A549 (cell line): ENCODE results near the gene VIT. TPM values are rescaled to one million over a fixed set of nuclear protein-coding genes. Genes with fewer than 3 reads are reported as not detected.

Experiments used
- ATAC-seq, 2 experiments: fragments of 200-7000 bp in 1 of 2; fragments of >200 bp in 1 of 2; cut with Nextera tagmentation in 1 of 2; cut with Tn5 transposase in 1 of 2; 3 replicates each; pipeline versions ENCODE4 v1.8.0 to v1.9.1; 2018 to 2020; ENCODE audit warnings: mild to moderate bottlenecking in 1 of 2, moderate library complexity in 1 of 2
- CTCF ChIA-PET: fragments of 300-600 bp; sonication (Branson Sonifier 250); formaldehyde crosslinking; extraction: SDS; loops from one replicate; lab custom pipeline; 2021; ENCODE audit warnings: antibody characterized with exemption, inconsistent platforms; lab: Yijun Ruan, JAX
- POLR2A ChIA-PET: fragments of 350-600 bp; formaldehyde crosslinking; extraction: SDS; loops from one replicate; lab custom pipeline; 2021; ENCODE audit warnings: antibody characterized with exemption, inconsistent platforms; lab: Yijun Ruan, JAX
- DNase-seq, 2 experiments: peaks; one replicate each; pipeline versions ENCODE4 v3.0.0 to v3.0.0-alpha.2; 2011 to 2016; ENCODE audit warnings: low read depth in 1 of 2, low spot score in 1 of 2
- FAIRE-seq: peaks from 2 replicates; lab custom pipeline; 2011; peaks lifted over from hg19 to GRCh38; lab: Jason Lieb, UNC
- H3K27ac ChIP-seq, 2 experiments: fragments of >200 bp; sonication (Bioruptor Twin); formaldehyde crosslinking; 3 replicates each; pipeline ENCODE4 v1.5.1; 2016 to 2017
- H3K4me1 ChIP-seq: fragments of >200 bp; sonication (Bioruptor Twin); formaldehyde crosslinking; 3 replicates; pipeline ENCODE4 v1.6.1; 2016
- H3K4me2 ChIP-seq: fragments of >200 bp; sonication (Bioruptor Twin); formaldehyde crosslinking; 3 replicates; pipeline ENCODE4 v1.6.1; 2016
- H3K4me3 ChIP-seq: fragments of >200 bp; sonication (Bioruptor Twin); formaldehyde crosslinking; 3 replicates; pipeline ENCODE4 v1.5.1; 2016
- H3K9me3 ChIP-seq: fragments of >200 bp; sonication (Bioruptor Twin); formaldehyde crosslinking; 3 replicates; pipeline ENCODE4 v1.6.1; 2016
- CBX8 ChIP-seq: fragments of 200-600 bp; sonication (generic); IDR thresholded peaks from 2 replicates; pipeline ENCODE4 v1.6.1; 2016
- CEBPB ChIP-seq, 2 experiments: fragments of >200 bp in 1 of 2; sonication (Bioruptor Twin) in 1 of 2; formaldehyde crosslinking in 1 of 2; IDR thresholded peaks; 2 replicates each; pipeline ENCODE4 v1.6.1; 2012 to 2016
- CHD2 ChIP-seq: fragments of 150-350 bp; IDR thresholded peaks from 2 replicates; pipeline ENCODE4 v1.6.1; 2014; ENCODE audit warnings: low read length; ENCODE audit not compliant: partially characterized antibody
- EHF ChIP-seq: fragments of 250-450 bp; sonication (Bioruptor Pico); IDR thresholded peaks from 2 replicates; pipeline ENCODE4 v1.5.0; 2020; ENCODE audit warnings: mild to moderate bottlenecking
- EHMT2 ChIP-seq: fragments of 200-600 bp; sonication (generic); IDR thresholded peaks from 2 replicates; pipeline ENCODE4 v1.6.1; 2016; ENCODE audit warnings: antibody characterized with exemption, low read depth, mild to moderate bottlenecking, moderate library complexity
- EP300 ChIP-seq, 2 experiments: fragments of >200 bp; sonication (Bioruptor Twin); formaldehyde crosslinking; IDR thresholded peaks; 2 replicates in 1 of 2; 3 replicates in 1 of 2; pipeline ENCODE4 v1.6.1; 2016 to 2017
- ESRRA ChIP-seq: fragments of 150-350 bp; IDR thresholded peaks from 2 replicates; pipeline ENCODE4 v1.6.1; 2014; ENCODE audit warnings: mild to moderate bottlenecking, low read length, borderline replicate concordance
- FOSL2 ChIP-seq, 2 experiments: fragments of 450-650 bp in 1 of 2; fragments of >200 bp in 1 of 2; sonication (Bioruptor Twin) in 1 of 2; formaldehyde crosslinking; IDR thresholded peaks; 2 replicates each; pipeline versions ENCODE4 v1.5.0 to v1.6.1; 2016 to 2020; ENCODE audit warnings: mild to moderate bottlenecking in 1 of 2, moderate library complexity in 1 of 2
- HEYL ChIP-seq: fragments of 250-450 bp; sonication (Bioruptor Pico); IDR thresholded peaks from 2 replicates; pipeline ENCODE4 v1.8.0; 2021; ENCODE audit warnings: mild to moderate bottlenecking, moderate library complexity
- HOXB5 ChIP-seq: fragments of 250-450 bp; sonication (Bioruptor Pico); IDR thresholded peaks from 2 replicates; pipeline ENCODE4 v1.5.0; 2020; ENCODE audit warnings: mild to moderate bottlenecking, moderate library complexity
- JUN ChIP-seq, 2 experiments: fragments of >200 bp; sonication (Bioruptor Twin); formaldehyde crosslinking; IDR thresholded peaks; 2 replicates in 1 of 2; 3 replicates in 1 of 2; pipeline ENCODE4 v1.6.1; 2016 to 2017
- JUNB ChIP-seq: fragments of >200 bp; sonication (Bioruptor Twin); formaldehyde crosslinking; IDR thresholded peaks from 2 replicates; pipeline ENCODE4 v1.6.1; 2016
- KDM1A ChIP-seq: fragments of 200-600 bp; sonication (generic); IDR thresholded peaks from 2 replicates; pipeline ENCODE4 v1.6.1; 2016; ENCODE audit warnings: low read depth, mild to moderate bottlenecking
- KDM5A ChIP-seq: fragments of 200-600 bp; sonication (generic); IDR thresholded peaks from 2 replicates; pipeline ENCODE4 v1.6.1; 2016; ENCODE audit warnings: antibody characterized with exemption, mild to moderate bottlenecking
- MAZ ChIP-seq: fragments of 150-350 bp; IDR thresholded peaks from 2 replicates; pipeline ENCODE4 v1.6.1; 2014; ENCODE audit warnings: antibody characterized with exemption, low read depth, low read length, borderline replicate concordance
- NR3C1 ChIP-seq: fragments of >200 bp; sonication (Bioruptor Twin); formaldehyde crosslinking; IDR thresholded peaks from 3 replicates; pipeline ENCODE4 v1.6.1; 2017
- PHF8 ChIP-seq: fragments of 200-600 bp; sonication (generic); IDR thresholded peaks from 2 replicates; pipeline ENCODE4 v1.6.1; 2016; ENCODE audit warnings: low read depth, mild to moderate bottlenecking, antibody characterized with exemption, moderate library complexity, borderline replicate concordance
- RAD21 ChIP-seq, 2 experiments: fragments of >200 bp in 1 of 2; sonication (Bioruptor Twin) in 1 of 2; formaldehyde crosslinking in 1 of 2; IDR thresholded peaks in 1 of 2; conservative IDR thresholded peaks in 1 of 2; 2 replicates in 1 of 2; 3 replicates in 1 of 2; pipeline ENCODE4 v1.6.1; 2012 to 2018; ENCODE audit warnings: inconsistent platforms in 1 of 2
- RCOR1 ChIP-seq: fragments of 150-350 bp; IDR thresholded peaks from 2 replicates; pipeline ENCODE4 v1.6.1; 2014; ENCODE audit warnings: antibody characterized with exemption, low read length, low read depth
- RNF2 ChIP-seq: fragments of 200-600 bp; sonication (generic); IDR thresholded peaks from 2 replicates; pipeline ENCODE4 v1.6.1; 2016; ENCODE audit warnings: low read depth, mild to moderate bottlenecking, antibody characterized with exemption, moderate library complexity, borderline replicate concordance
- SREBF2 ChIP-seq: fragments of 450-650 bp; IDR thresholded peaks from 2 replicates; pipeline ENCODE4 v1.6.1; 2014; ENCODE audit warnings: mild to moderate bottlenecking, moderate library complexity
- ZC3H11A ChIP-seq: fragments of 450-650 bp; IDR thresholded peaks from 2 replicates; pipeline ENCODE4 v1.6.1; 2014; ENCODE audit warnings: antibody characterized with exemption, mild to moderate bottlenecking
- ZFP36 ChIP-seq: fragments of 450-650 bp; IDR thresholded peaks from 2 replicates; pipeline ENCODE4 v1.6.1; 2014; ENCODE audit warnings: borderline replicate concordance; ENCODE audit not compliant: partially characterized antibody
- ZNF302 ChIP-seq: fragments of 250-450 bp; sonication (Bioruptor Pico); IDR thresholded peaks from 2 replicates; pipeline ENCODE4 v1.9.0; 2021; ENCODE audit warnings: inconsistent platforms, mild to moderate bottlenecking, moderate library complexity
- WGBS: methylation state at CpG from one replicate; pipeline ENCODE4 v1.1.6; 2017; ENCODE audit errors: missing lambda C conversion rate; 5-methylcytosine and 5-hydroxymethylcytosine counted together
- polyA plus RNA-seq, 4 experiments: library from polyadenylated mRNA; depleted of rRNA in 3 of 4; stranded (reverse); fragments of >200 nt; fragmentation: RNase III in 1 of 4; extraction: RNeasy Plus Mini Kit Qiagen cat#74134 plus additional on column Dnase treatment in 1 of 4; gene quantifications; 2 replicates in 3 of 4; 3 replicates in 1 of 4; pipeline ENCODE4 v1.2.3, GENCODE V29; 2011 to 2017
- TF ChIP-seq, protein P1 (sequence below): fragments of >200 bp; sonication (Bioruptor Twin); formaldehyde crosslinking; IDR thresholded peaks from 3 replicates; pipeline ENCODE4 v1.5.1; 2016
- TF ChIP-seq, protein P2 (sequence below): fragments of 200-600 bp; sonication (generic); IDR thresholded peaks from 2 replicates; pipeline ENCODE4 v1.6.1; 2016; ENCODE audit warnings: antibody characterized with exemption, mild to moderate bottlenecking, moderate library complexity
- TF ChIP-seq, protein P3 (sequence below): fragments of 150-350 bp; IDR thresholded peaks from 2 replicates; pipeline ENCODE4 v1.6.1; 2014; ENCODE audit warnings: low read depth, mild to moderate bottlenecking, low read length
- TF ChIP-seq, protein P4 (sequence below): IDR thresholded peaks from 2 replicates; pipeline ENCODE4 v1.6.1; 2012

VIT gene
- polyA plus RNA-seq, 2 of the 4 experiments (the other 2 are of a cell fraction), result not detected

DNA sequence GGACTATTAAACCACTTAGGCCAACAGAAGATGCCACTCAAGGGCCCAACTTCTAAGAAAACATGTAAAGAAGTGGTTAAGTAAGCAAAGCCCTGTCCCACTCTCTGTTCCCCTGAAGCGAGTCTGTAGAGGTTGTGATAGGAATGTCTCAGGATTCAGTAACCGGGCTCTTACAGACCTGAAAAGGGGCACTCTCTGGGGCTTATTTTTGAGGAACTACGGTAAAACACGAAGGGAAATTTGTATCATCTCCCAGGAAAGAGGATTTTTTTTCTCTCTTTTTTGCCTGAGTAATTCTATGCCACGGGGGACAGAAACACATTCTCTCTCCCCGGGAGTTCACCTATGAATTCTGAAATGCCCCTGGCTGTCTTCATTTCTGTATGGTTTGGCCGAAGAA is 77.4 kb downstream of the VIT start (continued):
- no peak for TF ChIP-seq CEBPB (IDR thresholded peaks at IDR 0.05)
- TF ChIP-seq, all 56 proteins: peak for 0

- TF ChIP-seq, protein P1, sequence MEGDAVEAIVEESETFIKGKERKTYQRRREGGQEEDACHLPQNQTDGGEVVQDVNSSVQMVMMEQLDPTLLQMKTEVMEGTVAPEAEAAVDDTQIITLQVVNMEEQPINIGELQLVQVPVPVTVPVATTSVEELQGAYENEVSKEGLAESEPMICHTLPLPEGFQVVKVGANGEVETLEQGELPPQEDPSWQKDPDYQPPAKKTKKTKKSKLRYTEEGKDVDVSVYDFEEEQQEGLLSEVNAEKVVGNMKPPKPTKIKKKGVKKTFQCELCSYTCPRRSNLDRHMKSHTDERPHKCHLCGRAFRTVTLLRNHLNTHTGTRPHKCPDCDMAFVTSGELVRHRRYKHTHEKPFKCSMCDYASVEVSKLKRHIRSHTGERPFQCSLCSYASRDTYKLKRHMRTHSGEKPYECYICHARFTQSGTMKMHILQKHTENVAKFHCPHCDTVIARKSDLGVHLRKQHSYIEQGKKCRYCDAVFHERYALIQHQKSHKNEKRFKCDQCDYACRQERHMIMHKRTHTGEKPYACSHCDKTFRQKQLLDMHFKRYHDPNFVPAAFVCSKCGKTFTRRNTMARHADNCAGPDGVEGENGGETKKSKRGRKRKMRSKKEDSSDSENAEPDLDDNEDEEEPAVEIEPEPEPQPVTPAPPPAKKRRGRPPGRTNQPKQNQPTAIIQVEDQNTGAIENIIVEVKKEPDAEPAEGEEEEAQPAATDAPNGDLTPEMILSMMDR, result no peak
- TF ChIP-seq MAZ, result no peak
- no peak for TF ChIP-seq CHD2
- TF ChIP-seq HOXB5, result no peak
- no peak for TF ChIP-seq KDM5A
- no peak for TF ChIP-seq CBX8
- TF ChIP-seq ZC3H11A, result no peak
- TF ChIP-seq NR3C1, result no peak
- no peak for TF ChIP-seq ZNF302 (CRISPR knock-in tag)
- TF ChIP-seq ZFP36, result no peak
- TF ChIP-seq EHF (CRISPR knock-in tag), result no peak
- TF ChIP-seq JUNB, result no peak
- TF ChIP-seq KDM1A, result no peak
- no peak for TF ChIP-seq EP300 (IDR thresholded peaks at IDR 0.05)
- no peak for TF ChIP-seq RAD21 (conservative IDR thresholded peaks at IDR 0.05 in 1 of 2, IDR thresholded peaks at IDR 0.05 in 1 of 2)
- no peak for TF ChIP-seq HEYL (CRISPR knock-in tag)
- TF ChIP-seq FOSL2 (IDR thresholded peaks at IDR 0.05), result no peak
- no peak for TF ChIP-seq FOSL2 (CRISPR knock-in tag; IDR thresholded peaks at IDR 0.05)
- no peak for TF ChIP-seq EHMT2
- no peak for TF ChIP-seq SREBF2
- TF ChIP-seq, protein P2, sequence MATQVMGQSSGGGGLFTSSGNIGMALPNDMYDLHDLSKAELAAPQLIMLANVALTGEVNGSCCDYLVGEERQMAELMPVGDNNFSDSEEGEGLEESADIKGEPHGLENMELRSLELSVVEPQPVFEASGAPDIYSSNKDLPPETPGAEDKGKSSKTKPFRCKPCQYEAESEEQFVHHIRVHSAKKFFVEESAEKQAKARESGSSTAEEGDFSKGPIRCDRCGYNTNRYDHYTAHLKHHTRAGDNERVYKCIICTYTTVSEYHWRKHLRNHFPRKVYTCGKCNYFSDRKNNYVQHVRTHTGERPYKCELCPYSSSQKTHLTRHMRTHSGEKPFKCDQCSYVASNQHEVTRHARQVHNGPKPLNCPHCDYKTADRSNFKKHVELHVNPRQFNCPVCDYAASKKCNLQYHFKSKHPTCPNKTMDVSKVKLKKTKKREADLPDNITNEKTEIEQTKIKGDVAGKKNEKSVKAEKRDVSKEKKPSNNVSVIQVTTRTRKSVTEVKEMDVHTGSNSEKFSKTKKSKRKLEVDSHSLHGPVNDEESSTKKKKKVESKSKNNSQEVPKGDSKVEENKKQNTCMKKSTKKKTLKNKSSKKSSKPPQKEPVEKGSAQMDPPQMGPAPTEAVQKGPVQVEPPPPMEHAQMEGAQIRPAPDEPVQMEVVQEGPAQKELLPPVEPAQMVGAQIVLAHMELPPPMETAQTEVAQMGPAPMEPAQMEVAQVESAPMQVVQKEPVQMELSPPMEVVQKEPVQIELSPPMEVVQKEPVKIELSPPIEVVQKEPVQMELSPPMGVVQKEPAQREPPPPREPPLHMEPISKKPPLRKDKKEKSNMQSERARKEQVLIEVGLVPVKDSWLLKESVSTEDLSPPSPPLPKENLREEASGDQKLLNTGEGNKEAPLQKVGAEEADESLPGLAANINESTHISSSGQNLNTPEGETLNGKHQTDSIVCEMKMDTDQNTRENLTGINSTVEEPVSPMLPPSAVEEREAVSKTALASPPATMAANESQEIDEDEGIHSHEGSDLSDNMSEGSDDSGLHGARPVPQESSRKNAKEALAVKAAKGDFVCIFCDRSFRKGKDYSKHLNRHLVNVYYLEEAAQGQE, result no peak
- no peak overlapping the region for H3K4me2 ChIP-seq
- ATAC-seq, result 0 out of 6 replicates have a peak, but pooled peaks of 1 of the 2 experiments have one; percentile 21
- 54% methylated on average over 3 of the region's 3 CpGs for WGBS
- POLR2A ChIA-PET, result no interaction called here
- H3K9me3 ChIP-seq, result no peaks in the 10 kb centered on the region
- H3K4me3 ChIP-seq, result no peak overlapping the region
- no peak for DNase-seq
- no peaks in the 10 kb centered on the region for H3K4me1 ChIP-seq
- no peak overlapping the region for H3K27ac ChIP-seq
- CTCF ChIA-PET, result interaction anchor here (1.0 to 7.2 kb wide), 6 partner anchors 7 to 111 kb away, joined by 3 to 69 read pairs (median 6); no protein-coding TSS in a partner anchor
- no peak for FAIRE-seq
Measured at GRCh38 chr2:36775261-36775660, 78.8 kb downstream of the VIT start.

DNA sequence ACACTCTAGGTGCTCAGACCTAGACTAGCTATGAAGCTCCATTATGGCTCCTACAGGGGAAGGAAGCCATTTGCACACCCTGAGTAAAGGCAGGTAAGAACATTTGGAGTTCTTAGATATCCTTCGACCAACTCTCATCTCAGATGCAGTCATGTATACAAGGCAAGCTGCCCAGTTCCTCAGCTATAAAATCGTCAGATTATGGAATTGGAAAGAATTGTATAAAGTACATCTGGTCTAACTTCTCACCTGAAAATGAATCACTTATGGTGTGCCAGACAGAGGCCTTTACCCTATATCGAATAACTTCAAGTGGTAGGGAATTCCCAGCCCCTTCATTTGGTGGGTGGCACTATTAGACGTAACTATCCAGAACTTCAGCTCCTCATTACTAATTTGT is 79.3 kb downstream of the VIT start:
- H3K4me3 ChIP-seq, result no peak overlapping the region
- FAIRE-seq, result no peak
- no peak overlapping the region for H3K27ac ChIP-seq
- no peak overlapping the region for H3K4me2 ChIP-seq
- no peaks in the 10 kb centered on the region for H3K4me1 ChIP-seq
- DNase-seq, result no peak
- H3K9me3 ChIP-seq, result no peaks in the 10 kb centered on the region
- no peak for ATAC-seq
- ChIA-PET POLR2A (no interaction called here), CTCF (interaction anchor here (1.0 to 7.2 kb wide), 6 partner anchors 7 to 143 kb away, joined by 3 to 69 read pairs (median 6); no protein-coding TSS in a partner anchor)
- 64% methylated on average over 4 of the region's 4 CpGs for WGBS
- TF ChIP-seq ESRRA, result no peak
- no peak for TF ChIP-seq RCOR1
- no peak for TF ChIP-seq JUN (IDR thresholded peaks at IDR 0.05)
- TF ChIP-seq, protein P3, sequence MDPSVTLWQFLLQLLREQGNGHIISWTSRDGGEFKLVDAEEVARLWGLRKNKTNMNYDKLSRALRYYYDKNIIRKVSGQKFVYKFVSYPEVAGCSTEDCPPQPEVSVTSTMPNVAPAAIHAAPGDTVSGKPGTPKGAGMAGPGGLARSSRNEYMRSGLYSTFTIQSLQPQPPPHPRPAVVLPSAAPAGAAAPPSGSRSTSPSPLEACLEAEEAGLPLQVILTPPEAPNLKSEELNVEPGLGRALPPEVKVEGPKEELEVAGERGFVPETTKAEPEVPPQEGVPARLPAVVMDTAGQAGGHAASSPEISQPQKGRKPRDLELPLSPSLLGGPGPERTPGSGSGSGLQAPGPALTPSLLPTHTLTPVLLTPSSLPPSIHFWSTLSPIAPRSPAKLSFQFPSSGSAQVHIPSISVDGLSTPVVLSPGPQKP, result no peak
- TF ChIP-seq ZFP36, result no peak
- TF ChIP-seq KDM1A, result no peak
- no peak for TF ChIP-seq ZC3H11A
- TF ChIP-seq, protein P4, sequence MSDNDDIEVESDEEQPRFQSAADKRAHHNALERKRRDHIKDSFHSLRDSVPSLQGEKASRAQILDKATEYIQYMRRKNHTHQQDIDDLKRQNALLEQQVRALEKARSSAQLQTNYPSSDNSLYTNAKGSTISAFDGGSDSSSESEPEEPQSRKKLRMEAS, result no peak
- TF ChIP-seq PHF8, result no peak
- TF ChIP-seq, protein P1, result no peak
- TF ChIP-seq RNF2, result no peak
